ENCODE data around the gene CDK3.
"Not testable (repeated sequence)": the region's sequence is repeated elsewhere in the genome, so short reads cannot be mapped to it uniquely, and the experiment has no call there.

Gene CDK3

GRCh38 chr17:76039121-76039520 is 38.5 kb downstream of the CDK3 start:
- no peak for DNase-seq (ENCODE audit: low spot score)

GRCh38 chr17:76040376-76040775 is 39.7 kb downstream of the CDK3 start:
- no peak for DNase-seq (ENCODE audit: low spot score)

- not testable (repeated sequence) for DNase-seq (ENCODE audit: low spot score)
Measured at GRCh38 chr17:76042868-76043267, 42.2 kb downstream of the CDK3 start.

GRCh38 chr17:76044475-76045007 is 43.9 kb downstream of the CDK3 start:
- DNase-seq (ENCODE audit: low spot score), result not testable (repeated sequence)

GRCh38 chr17:76046064-76046463 is 45.4 kb downstream of the CDK3 start:
- DNase-seq (ENCODE audit: low spot score), result no peak

GRCh38 chr17:76048025-76048605 is 47.5 kb downstream of the CDK3 start:
- DNase-seq (ENCODE audit: low spot score), result no peak

- DNase-seq (ENCODE audit: low spot score), result no peak
Measured at GRCh38 chr17:76048711-76049110, 48.1 kb downstream of the CDK3 start.

GRCh38 chr17:76049239-76049638 is 48.6 kb downstream of the CDK3 start:
- no peak for DNase-seq (ENCODE audit: low spot score)

- DNase-seq (ENCODE audit: low spot score), result no peak
Measured at GRCh38 chr17:76049836-76050537, 49.3 kb downstream of the CDK3 start.

- no peak for DNase-seq (ENCODE audit: low spot score)
Measured at GRCh38 chr17:76050538-76051467, 50.1 kb downstream of the CDK3 start.

- no peak for DNase-seq (ENCODE audit: low spot score)
Measured at GRCh38 chr17:76051561-76051960, 50.9 kb downstream of the CDK3 start.

GRCh38 chr17:76053246-76054111 is 52.8 kb downstream of the CDK3 start:
- no peak for DNase-seq (ENCODE audit: low spot score)

- DNase-seq (ENCODE audit: low spot score), result no peak
Measured at GRCh38 chr17:76054112-76054476, 53.4 kb downstream of the CDK3 start.

Measured in cerebellar cortex (tissue), 1 donor.